ENCODE measurements around the gene RNU6-7. TPM values are rescaled to one million over a fixed set of nuclear protein-coding genes. Genes with fewer than 3 reads are reported as not detected.

The RNU6-7 gene
- total RNA-seq, result not detected in 2 replicates

DNA sequence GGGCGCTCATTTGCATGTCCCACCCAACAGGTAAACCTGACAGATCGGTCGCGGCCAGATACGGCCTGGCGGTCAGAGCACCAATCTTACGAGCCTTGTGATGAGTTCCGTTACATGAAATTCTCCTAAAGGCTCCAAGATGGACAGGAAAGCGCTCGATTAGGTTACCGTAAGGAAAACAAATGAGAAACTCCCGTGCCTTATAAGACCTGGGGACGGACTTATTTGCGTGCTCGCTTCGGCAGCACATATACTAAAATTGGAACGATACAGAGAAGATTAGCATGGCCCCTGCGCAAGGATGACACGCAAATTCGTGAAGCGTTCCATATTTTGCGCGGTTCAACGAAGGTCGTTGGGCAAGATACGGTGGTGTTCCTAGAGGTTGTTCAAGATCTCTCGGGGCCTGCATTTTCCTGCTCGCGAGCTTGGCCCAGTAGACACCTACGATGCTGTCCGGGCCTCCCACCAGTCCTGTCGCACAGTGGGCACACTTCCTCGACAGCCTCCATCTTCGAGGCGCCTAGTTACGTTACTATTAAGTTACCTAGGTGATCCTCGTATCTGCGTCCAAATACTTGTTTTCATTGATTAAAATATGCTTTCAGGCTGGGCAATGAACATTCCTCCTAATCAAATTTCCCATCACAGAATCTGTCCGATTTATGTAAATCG, at the start of gene RNU6-7:
TSS of gene RNU6-7 (plus strand) at position 230 of the 675 bp plus-strand sequence.

DNA sequence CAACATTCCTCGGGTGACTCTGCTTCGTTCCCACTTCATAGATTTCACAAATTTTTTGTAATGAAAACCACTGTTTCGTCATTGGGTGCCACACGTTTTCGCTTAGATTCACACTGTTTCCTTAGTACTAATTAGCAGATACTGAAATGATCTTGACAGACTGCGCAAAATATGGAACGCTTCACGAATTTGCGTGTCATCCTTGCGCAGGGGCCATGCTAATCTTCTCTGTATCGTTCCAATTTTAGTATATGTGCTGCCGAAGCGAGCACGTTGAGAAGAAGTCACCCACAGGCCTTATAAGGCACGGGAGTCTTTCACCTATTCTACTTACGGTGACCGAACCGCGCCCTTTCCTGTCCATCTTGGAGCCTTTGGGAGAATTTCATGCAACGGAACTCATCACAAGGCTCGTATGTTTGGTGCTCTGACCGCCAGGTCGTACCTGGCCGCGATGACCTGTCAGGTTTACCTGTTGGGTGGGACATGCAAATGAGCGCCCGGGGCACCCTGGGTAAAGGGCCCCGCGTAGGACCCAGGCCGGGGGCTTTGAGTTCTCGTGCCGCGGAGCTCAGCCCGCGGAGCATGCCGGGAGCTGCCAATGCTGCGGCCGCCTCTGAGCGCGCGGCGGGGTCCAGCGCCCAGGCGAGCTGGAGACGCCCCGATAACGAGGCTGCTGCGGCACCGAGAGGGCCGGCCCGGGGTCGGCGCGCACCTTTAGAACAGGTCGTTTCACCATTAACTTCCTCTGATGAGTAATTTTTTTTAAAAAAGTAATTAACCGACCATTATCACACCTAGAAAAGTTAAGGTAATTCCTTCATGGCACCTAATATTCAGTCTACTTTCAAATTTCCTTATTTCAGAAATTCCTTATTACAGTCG, 1.4 kb downstream of the RNU6-7 start, which contains the start of gene RNU6-8:
TSS of gene RNU6-8 (minus strand) at position 272 of the 885 bp plus-strand sequence.

Other genes starting within 250 kb of the RNU6-7 start
- gene ARHGAP5, start 124.7 kb upstream of the RNU6-7 start, total RNA-seq, result 89.9 and 100 TPM in 2 replicates
- not detected in 2 replicates for gene RNU6-8, start 1.2 kb downstream of the RNU6-7 start, total RNA-seq
- 3.9 and 4.0 TPM in 2 replicates for gene AKAP6, start 127.3 kb downstream of the RNU6-7 start, total RNA-seq

Measured in regular cardiac myocyte (primary cell).